ENCODE data around the gene LTBP1.
"Not testable (repeated sequence)": the region's sequence is repeated elsewhere in the genome, so short reads cannot be mapped to it uniquely, and the experiment has no call there.

Gene LTBP1

DNA sequence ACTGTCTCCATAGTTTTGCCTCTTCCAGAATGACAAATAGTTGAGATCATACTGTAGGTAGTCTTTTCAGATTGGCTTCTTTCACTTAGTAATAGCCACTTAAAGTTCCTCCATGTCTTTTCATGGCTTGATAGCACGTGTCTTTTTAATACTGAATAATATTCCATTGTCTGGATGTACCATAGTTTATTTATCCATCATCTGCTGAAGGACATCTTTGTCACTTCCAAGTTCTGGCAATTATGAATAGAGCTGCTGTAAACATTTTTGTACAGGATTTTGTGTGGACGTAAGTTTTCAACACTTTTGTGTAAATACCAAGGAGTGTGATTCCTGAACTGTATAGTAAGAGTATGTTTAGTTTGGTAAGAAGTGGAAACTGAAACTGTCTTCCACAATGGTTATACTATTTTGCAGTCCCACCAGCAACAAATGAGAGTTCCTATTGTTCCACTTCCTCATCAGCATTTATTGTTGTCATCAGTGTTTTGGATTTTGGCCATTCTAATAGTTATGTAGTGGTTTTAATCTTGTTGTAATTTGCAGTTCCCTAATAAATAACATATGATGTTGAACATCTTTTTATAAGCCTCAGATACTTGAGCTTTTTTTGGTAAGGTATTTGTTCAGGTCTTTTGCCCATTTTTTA, 18.9 kb downstream of the LTBP1 start:
- no peak for DNase-seq

DNA sequence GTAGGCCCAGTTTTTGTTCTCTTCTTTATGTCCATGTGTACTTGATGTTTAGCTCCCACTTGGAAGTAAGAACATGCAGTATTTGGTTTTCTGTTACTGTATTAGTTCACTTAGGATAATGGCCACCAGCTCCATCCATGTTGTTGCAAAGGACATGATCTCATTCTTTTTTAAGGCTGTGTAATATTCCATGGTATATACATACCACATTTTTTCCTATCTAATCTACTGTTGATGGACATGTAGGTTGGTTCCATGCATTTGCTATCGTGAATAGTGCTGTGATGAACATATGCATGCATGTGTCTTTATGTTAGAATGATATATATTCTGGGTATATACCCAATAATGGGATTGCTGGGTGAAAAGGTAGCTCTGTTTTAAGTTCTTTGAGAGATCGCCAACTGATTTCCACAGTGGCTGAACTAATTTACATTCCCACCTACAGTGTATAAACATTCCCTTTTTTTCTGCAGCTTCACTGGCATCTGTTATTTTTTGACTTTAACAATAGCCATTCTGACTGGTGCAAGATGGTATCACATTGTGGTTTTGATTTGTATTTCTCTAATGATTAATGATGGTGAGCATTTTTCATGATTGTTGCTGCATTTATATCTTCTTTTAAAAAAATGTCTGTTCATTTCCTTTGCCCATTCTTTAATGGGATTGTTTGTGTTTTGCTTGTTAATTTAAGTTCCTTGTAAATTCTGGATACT, 22.9 kb downstream of the LTBP1 start:
- DNase-seq: no peak

DNA sequence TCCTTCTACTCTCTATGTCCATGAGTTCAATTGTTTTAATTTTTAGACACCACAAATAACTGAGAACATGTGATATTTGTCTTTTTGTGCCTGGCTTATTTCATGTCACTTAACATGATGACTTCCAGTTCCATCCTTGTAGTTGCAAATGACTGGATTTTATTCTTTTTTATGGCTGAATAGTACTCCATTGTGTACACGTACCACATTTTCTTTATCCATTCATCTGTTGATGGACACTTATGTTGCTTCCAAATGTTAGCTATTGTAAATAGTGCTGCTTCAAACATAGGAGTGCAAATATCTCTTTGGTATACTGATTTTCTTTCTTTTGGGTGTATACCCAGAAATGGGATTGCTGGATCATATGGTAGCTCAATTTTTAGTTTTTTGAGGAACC, 27.0 kb downstream of the LTBP1 start:
- not testable (repeated sequence) for DNase-seq

DNA sequence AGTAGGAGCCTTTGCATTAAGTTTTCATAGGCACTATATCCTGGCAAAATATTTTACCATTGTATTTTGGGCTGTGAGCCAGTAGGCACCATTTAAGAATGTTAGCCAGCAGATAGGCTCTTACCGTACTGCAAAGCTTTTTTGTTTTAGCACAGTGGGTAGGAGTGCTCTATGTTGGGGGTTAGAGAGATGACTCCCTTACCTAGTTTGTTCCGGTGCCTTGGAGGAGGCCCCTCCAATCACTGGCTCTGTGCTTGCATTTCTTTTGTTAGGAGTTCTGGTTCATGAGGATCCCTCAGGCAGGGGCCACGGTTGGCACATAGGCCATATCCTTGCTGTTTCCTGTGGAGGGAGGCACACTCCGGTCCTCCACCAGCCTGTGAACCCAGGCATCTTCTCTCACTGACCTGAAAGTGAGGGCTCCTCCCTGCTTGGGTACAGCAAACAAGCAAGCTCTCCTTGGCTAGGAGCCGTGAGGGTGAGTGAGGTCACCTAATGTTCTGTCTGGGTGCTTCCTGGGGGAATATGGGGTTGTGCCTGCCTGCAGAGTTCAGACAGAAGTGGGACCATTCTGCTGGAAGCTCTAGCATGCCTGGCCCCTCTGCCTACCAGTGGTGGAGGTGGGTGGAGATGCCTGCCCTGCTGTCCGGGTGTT, 29.8 kb downstream of the LTBP1 start:
- DNase-seq: no peak

DNA sequence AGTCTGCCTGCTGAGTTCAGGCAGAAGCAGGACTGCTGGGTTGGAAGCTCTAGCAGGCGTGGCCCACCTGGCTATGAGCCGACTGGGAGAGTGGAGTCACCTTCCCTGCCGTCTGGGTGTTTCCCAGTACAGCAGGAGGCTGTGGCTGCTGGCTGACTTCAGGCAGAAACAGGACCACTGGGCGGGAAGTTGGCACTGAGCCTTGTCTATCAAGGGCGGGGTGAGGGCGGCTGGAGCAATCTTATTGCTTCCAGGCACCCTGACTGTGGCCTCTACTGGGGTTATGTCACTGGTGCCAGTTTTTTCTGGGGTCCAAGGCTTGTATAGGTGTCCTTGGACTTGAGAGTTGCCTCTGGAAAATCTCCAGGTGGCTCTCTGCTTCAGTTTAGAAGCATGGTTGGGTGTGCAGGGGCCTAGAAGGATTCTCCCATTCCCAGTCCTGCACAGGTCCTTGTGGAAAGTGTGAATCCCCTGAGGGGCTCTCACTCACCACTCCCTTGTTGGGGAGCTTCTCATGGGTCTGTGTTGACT, 30.5 kb downstream of the LTBP1 start:
- no peak for DNase-seq

DNA sequence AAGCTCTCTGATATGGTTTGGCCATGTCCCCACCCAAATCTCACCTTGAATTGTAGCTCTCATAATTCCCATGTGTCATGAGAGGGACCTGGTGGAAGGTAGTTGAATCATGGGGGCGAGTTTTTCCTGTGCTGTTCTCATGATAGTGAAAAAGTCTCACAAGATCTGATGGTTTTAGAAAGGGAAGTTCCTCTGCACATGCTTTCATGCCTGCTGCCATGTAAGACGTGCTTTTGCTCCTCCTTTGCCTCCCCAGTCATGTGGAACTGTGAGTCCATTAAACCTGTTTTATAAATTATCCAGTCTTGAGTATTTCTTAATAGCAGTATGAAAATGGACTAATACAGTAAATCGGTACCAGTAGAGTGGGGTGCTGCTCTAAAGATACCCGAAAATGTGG, 34.9 kb downstream of the LTBP1 start:
- DNase-seq: no peak

DNA sequence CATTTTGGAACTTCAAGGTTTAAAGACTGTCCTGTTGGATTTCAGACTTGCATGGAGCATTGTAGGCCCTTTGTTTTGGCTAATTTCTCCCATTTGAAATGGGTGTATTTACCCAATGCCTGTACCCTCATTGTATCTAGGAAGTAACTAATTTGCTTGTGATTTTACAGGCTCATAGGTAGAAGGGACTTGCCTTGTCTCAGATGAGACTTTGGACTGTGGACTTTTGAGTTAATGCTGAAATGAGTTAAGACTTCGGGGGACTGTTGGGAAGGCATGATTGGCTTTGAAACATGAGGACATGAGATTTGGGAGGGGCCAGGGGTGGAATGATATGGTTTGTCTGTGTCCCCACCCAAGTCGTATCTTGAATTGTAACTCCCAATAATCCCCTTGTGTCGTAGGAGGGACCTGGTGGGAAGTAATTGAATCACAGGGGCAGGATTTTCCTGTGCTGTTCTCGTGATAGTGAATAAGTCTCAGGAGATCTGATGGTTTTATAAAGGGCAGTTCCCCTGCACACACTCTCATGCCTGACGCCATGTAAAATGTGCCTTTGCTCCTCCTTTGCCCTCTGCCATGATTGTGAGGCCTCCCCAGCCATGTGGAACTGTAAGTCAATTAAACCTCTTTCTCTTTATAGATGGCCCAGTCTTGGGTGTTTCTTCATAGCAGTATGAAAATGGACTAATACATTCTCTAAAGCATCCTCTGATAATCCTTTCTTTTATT, 36.6 kb downstream of the LTBP1 start:
- not testable (repeated sequence) for DNase-seq

DNA sequence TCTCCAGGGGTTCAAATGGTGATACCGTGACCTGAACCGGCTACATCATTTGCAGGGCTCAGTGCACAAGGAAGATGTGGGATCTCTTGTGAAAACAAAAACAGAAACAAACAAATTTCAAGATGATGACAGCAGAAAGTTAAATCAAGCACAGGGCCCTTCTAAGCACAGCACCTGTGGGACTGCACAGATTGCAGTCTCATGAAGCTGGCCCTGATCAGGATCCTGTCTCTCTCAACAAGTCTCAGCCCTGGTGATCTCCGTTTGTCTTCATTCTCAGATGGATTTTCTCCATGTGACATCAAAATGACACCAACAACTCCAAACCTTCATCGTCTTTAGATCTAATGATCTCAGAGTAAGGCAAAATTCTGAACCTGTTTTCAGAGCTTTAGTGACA, 39.7 kb downstream of the LTBP1 start:
- no peak for DNase-seq

DNA sequence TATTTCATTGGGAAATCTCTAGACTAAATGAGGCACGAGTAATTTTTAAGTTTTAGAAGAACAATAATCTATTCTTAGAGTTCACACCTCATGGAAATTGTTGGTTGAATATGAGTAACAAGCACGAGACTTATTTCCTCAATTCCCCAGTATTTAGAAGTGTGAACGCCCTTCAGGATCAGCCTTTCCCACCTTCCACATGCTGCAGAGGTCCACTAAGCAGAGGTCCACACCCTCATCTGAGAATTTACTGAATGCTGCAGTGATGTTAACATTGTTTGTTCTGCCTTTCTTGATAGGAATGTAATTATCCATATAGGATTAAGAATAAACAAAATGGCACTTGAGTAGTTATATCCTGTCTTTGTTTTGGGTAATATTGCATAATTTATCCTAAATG, 41.8 kb downstream of the LTBP1 start:
- DNase-seq: no peak

DNA sequence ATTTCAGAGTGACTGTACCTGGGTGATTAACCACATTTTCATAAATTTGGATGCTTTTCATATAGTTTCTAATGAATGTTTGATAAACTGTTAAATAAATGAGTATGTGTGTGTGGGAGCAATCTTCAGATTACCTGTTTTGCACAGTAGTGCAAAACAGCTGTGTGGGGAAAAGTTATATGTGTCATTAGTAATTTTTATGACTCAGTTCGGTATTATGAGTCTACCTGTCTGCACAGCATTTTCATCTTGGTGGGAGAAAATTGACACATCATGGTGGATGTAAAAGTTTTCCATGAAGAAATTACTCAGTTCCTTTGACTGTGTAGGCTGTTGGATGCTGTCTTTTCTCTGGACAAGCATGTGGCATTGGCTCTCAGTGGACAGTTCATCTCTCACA, 43.8 kb downstream of the LTBP1 start:
- no peak for DNase-seq

DNA sequence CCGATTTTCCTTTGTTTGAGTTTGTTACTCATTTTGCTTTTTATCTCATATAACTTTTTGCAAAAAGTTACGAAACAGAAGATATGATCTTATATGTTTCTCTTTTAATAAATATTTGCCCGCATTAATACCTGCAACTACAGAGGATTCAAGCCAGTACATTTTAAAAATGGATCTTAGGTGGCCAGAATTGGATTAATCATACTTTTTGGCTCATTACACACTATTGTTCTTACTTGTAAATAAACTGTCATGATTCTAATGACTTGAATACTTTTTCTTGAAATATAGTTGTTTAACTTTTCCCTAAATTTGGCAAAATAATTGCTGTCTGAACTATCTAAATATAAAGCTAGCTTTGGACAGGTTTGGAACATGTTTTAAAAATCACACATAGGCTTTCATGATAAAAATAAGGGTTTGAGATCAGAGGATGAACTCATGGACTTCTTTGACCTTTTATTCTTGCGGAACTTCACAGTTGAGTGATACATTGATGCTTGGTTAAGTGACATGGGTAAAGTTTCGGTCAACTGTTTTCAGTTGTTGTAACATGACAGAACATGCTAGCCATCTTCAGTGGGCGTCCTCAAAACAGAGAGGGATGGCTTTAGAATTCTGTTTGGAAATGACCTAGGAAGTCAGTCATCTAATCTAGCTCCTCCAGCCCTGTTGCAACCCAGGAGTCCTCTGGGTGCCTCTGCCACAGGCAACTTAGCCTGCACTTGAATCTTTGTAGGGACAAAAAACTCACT, 44.5 kb downstream of the LTBP1 start:
- no peak for DNase-seq

DNA sequence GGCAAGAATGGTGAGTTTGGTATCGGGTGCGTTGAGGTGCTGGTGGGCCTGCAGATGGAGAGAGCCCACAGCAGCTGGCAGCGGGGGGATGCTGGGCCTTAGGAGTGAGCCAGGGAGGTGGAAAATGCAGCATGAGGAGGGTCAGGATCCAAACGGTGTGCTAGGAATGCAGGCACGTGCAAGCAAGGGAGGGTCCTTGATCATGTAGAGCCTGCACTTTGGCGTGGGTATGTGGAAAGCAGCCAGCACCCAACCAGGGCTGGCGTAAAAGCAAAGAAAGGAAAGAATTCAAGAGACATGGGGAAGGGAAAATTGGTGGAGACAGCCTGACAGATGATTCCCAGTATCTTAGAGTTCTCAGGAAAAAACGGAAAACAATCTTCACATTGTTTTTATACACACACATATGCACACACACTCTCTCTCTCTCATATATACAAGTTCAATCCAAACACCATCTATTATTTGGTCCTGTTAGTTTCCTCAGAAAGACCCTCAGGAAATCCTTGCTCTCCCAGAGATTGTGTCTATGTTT, 46.3 kb downstream of the LTBP1 start:
- DNase-seq: no peak

DNA sequence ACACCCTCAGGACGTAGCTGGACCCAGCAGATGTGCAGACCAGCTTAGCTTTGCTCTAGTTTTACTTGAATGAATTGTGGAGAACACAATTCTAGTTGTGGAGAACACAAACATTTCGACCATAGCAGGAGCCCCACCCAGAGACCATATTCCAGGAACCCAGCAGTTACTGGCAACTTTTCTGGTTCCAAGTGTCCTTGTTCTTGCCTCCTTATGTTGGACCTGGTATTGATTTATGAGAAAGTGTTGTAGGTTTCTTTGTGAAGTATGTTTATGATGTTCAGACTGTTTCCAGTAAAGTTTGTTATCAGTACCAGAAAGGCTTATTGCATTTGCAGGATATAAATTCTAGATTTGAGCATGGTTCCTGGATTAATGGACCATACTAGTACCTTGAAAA, 51.0 kb downstream of the LTBP1 start:
- no peak for DNase-seq

DNA sequence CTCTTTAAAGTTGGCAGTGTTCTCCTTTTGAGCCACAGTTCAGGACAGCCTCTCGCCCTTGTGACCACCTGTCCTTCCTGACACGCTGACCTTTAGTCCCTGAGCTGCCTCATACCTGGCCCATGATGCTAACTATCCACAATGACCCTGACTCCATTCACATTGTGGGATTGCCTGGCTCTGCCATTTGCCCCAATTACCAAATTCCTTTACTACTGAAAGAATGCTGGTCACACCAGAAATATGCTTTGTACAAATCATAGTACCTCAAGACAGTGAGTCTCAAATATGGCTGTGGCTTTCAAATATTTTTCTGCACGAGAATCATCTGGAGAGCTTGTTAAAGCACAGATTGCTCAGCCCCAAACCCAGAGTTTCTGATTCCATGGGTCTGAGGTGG, 54.2 kb downstream of the LTBP1 start:
- no peak for DNase-seq

DNA sequence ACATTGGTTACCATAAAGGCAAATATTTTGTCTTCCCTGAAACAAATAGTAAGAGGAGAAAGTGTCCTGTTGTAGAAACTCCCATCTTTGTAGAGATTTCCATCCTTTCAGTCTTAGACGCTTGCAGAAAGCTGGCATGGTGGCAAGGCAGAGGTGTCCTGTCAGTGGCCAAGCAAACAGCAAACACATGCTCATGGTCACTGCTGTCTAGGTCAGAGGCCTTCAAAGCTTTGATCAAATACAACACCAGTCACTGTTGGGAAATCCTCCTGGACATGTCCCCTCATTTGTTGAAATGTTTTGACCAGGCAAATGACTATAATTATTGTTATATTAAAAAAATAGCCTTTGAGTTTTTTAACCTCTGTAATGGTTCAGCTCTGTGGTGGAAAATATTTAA, 55.1 kb downstream of the LTBP1 start:
- no peak for DNase-seq

DNA sequence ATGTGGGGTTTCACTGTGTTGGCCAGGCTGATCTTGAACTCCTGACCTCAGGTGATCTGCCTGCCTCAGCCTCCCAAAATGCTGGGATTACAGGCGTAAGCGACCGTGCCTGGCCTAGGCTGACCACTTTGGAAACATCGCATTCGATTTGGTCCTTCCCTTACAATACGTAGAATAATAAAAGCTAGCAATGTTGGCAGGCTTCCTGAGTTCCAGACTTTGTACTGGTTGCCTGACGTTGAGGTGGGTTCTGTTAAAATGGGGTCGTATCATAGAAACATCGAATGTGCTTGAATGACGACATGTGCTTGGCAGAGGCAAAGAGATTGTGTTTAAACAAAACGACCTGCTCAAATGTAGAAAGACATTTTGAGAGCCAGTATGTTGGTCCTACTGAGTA, 56.1 kb downstream of the LTBP1 start:
- DNase-seq: no peak

DNA sequence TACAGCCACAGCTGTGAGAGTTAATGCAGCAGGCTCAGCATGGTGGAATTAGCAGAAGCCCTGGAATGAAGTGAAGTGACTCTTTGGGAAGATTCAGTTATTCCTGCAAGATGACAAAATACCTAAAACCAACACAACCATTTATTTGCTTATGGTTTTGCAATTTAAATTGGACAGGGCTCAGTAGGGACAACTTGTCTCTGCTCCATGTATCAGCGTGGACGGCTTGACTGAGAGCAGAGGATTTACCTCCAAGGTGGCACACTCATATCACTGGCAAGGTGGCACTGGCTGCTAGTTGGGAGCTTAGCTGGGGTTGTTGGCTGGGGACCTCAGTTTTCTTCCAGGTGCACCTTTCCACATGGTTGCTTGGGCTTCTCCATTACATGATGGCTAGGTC, 58.3 kb downstream of the LTBP1 start:
- no peak for DNase-seq

DNA sequence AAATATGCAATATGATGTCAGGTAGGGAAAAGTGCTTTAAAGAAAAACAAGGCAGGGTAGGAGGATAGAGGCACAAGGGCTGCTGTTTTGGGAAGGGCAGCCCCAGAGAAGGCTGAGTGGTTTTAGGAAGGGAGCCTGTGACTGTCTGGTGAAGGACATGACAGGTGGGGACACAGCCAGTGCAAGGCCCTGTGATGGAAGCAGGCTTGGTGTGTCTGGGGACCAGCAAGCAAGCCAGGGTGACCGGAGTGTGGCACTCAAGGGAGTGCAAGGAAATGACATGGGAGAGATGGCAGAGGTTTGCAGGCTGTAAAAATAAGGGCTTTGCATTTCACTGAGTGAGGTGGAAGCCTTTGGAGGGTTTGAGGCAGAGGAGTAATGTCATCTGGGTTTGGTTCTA, 62.0 kb downstream of the LTBP1 start:
- no peak for DNase-seq

DNA sequence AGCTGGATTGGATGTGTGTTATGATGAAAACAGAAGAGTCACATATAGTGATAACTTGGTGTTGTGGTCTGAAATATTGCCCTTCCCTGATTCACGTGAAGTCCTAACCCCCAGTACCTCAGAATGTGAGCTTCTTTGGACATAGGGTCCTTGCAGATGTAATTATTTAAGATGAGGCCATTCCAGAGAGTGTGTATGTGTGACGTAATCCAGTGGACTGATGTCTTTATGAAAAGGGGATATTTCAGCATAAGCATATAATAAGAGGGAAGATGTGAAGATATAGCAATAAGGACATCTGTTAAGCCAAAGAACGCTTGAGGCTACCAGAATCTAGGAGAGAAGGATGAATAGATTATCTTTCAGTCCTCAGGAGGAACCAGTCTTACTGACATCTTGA, 62.5 kb downstream of the LTBP1 start:
- DNase-seq: no peak

DNA sequence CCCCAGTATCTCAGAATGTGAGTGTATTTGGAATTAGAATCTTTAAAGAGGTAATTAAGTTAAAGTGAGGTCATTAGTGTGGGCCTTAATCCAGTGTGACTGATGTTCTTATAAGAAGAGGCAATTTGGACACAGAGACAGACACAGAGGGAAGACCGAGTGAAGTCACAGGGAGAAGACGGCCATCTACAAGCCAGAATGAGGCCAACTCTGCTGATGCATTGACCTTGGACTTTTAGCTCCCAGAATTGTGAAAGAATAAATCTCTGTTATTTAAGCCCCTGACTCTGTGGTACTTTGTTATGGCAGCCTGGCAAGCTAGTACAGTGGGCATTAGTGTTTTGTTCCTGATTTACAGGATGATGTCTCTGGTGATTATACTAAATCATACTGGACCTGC, 64.6 kb downstream of the LTBP1 start:
- DNase-seq: no peak

DNA sequence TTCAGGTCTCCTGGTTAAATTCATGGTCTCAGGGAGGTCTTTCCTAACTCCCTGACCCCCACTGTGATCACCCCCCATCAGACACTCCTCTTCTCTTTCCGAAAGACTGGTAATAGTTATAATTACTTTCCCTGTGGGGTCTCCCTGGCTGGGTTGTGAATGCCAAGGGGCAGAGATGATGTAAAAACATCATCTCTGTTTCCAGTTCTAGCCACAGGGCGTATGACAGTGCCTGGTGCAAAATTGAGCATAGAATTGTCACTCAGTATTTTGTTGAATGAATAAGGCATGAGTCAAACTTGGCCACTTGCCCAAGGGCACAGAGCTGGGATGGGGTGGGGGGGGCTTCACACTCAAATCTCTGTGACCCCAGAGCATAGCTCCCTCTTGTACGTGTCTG, 65.2 kb downstream of the LTBP1 start:
- no peak for DNase-seq

DNA sequence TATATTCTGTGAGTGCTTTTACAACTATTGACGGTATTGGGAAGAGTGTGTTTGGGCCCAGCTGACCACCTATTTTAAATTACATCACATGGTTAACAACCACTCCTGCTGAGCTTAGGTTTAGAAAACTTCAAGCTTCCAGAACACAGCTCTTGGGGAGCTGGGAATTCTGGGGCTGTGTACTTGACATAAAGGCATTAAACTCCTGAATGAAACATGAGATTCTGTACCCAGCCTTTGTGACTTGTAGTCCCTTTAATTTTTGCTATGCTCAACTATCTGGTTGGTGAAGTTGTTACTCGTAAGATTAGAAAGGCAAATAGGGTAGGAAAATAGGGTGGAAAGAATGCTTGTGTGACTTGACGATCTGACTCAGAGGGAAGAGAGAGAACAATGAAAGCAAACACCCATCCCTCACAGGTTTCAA, 66.9 kb downstream of the LTBP1 start:
- no peak for DNase-seq

All from effector CD4-positive, alpha-beta T cell (primary cell).